Right lobe of liver (tissue), 6 donors: Measurements from ENCODE around the gene CHST15. TPM values are rescaled to one million over a fixed set of nuclear protein-coding genes. Genes with fewer than 3 reads are reported as not detected.

Experiments
- ATAC-seq, 4 donors: fragments of 200-7000 bp; cut with Tn5 transposase; one replicate each; pipeline ENCODE4 v1.9.1; 2020; ENCODE audit warnings: mild to moderate bottlenecking in 4 of 4, moderate library complexity in 4 of 4
- DNase-seq, 3 donors: peaks; one replicate each; pipeline ENCODE4 v3.0.0-alpha.2; 2020
- H3K27ac ChIP-seq, 3 donors: fragments of 200-600 bp; one replicate each; pipeline ENCODE4 v1.8.0; 2022
- H3K27me3 ChIP-seq, 2 donors: fragments of 200-600 bp; one replicate each; pipeline ENCODE4 v1.8.0; 2022
- H3K36me3 ChIP-seq, 4 donors: fragments of 200-600 bp; sonication (generic) in 1 of 4; one replicate each; pipeline versions ENCODE4 v1.5.1 to v1.8.0; 2017 to 2022; ENCODE audit warnings: control low read depth in 1 of 4
- H3K4me1 ChIP-seq, 4 donors: fragments of 200-600 bp; sonication (generic) in 1 of 4; one replicate each; pipeline versions ENCODE4 v1.5.1 to v1.8.0; 2017 to 2022; ENCODE audit warnings: control low read depth in 1 of 4
- H3K4me3 ChIP-seq, 3 donors: fragments of 200-600 bp; one replicate each; pipeline ENCODE4 v1.8.0; 2022
- H3K9me3 ChIP-seq, 4 donors: fragments of 200-600 bp; sonication (generic) in 1 of 4; one replicate each; pipeline versions ENCODE4 v1.5.1 to v1.8.0; 2017 to 2022; ENCODE audit warnings: control low read depth in 1 of 4
- CTCF ChIP-seq, 4 donors: fragments of 200-600 bp in 3 of 4; fragments of 450-650 bp in 1 of 4; IDR thresholded peaks; one replicate each; pipeline versions ENCODE4 v1.5.1 to v1.8.0; 2016 to 2022; ENCODE audit warnings: antibody characterized with exemption in 4 of 4, mild to moderate bottlenecking in 2 of 4
- POLR2A ChIP-seq: fragments of 450-650 bp; IDR thresholded peaks from one replicate; pipeline ENCODE4 v1.6.1; 2017; ENCODE audit warnings: antibody characterized with exemption, mild to moderate bottlenecking
- WGBS: methylation state at CpG from one replicate; pipeline ENCODE4 v1.1.6; 2018; ENCODE audit warnings: low coverage, low lambda C conversion rate; ENCODE audit not compliant: insufficient coverage; ENCODE audit errors: missing lambda C conversion rate; 5-methylcytosine and 5-hydroxymethylcytosine counted together
- intact Hi-C, 2 donors: fragments of 100-400 bp; cut with DNase I; formaldehyde crosslinking; loops; one replicate each; pipeline versions ENCODE4 v1.11.2 to v1.14.1; 2022
- total RNA-seq, 6 experiments: library from RNA; depleted of rRNA in 2 of 6; stranded (reverse); fragments of >200 nt in 2 of 6; fragmentation: NEBNext Ultra II Directional in 3 of 6; extraction: Animal tissue kit (Norgen Biotek cat#: 25700) in 3 of 6; gene quantifications; one replicate each; pipeline versions ENCODE4 v1.1.0 to v1.2.4, GENCODE V29; 2016 to 2023
- donor health status: DM: no; HTN: yes; CAD: no.
- donor health status: DM: no; HTN: no; CAD: no.
- donor health status: DM: no; HTN: no; CAD: no.
- donor health status: DM: no; HTN: yes; CAD: no.
- donor health status: DM: no; HTN: yes; CAD: no.

The CHST15 gene
- total RNA-seq, 6 experiments from 2014 or later = 9.2 to 25.8 (median 11.8) TPM

- Histone ChIP-seq H3K9me3 (no peaks in the 10 kb centered on the region), H3K4me1 (peaks cover 0 to 12% (median 3%) of the 10 kb centered on the region in 4 donors), H3K36me3 (no peaks in the 10 kb centered on the region), H3K27ac (no peak overlapping the region), H3K4me3 (no peak overlapping the region), H3K27me3 (no peaks in the 10 kb centered on the region)
- ATAC-seq (peak in 3 of 4 donors; percentile 15 to 46 (median 34)), DNase-seq (peak in 1 of 3 donors; percentile 47)
- intact Hi-C loops = no loop called here
- TF ChIP-seq POLR2A (no peak), CTCF (IDR thresholded peaks at IDR 0.05) (peak; percentile 25 to 30 (median 28))
- 38% methylated on average over 9 of the region's 13 CpGs for WGBS
Observed at GRCh38 chr10:124025660-124026588, 67.5 kb downstream of the CHST15 start.

DNA sequence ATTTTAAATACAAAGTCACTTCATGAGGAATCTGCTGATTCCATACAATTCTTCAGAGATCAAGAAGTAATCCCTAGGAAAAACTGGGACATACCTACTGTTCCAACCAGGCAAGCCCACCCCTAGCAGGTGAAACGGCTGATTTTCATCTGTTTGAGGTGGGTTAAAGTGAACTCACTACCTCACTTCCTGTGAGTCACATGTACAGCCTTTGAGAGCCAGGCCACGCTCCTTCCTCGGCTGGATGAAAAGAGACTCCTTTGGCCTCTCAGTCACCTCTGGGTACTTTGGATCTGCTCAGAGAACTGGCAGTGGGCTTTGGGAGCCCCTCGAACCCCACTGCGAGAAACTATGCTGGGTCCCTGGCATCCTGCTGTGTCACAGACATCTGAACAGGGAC, 68.2 kb downstream of the CHST15 start:
- Histone ChIP-seq H3K36me3 (peaks cover 0 to 4% (median 0%) of the 10 kb centered on the region in 4 donors), H3K4me1 (peaks cover 0 to 15% (median 1%) of the 10 kb centered on the region in 4 donors), H3K9me3 (no peaks in the 10 kb centered on the region), H3K27ac (no peak overlapping the region), H3K4me3 (no peak overlapping the region), H3K27me3 (no peaks in the 10 kb centered on the region)
- no peak for TF ChIP-seq CTCF (IDR thresholded peaks at IDR 0.05)
- no peak for TF ChIP-seq POLR2A
- no peak for ATAC-seq
- intact Hi-C loops = no loop called here
- no peak for DNase-seq
- WGBS = 35% methylated on average over 3 of the region's 5 CpGs

GRCh38 chr10:124022066-124022465, 71.3 kb downstream of the CHST15 start:
- WGBS = 58% methylated on average over 8 of the region's 8 CpGs
- no peaks in the 10 kb centered on the region for H3K27me3 ChIP-seq
- intact Hi-C loops = no loop called here
- peaks cover 0 to 6% (median 0%) of the 10 kb centered on the region in 4 donors for H3K36me3 ChIP-seq
- TF ChIP-seq CTCF (IDR thresholded peaks at IDR 0.05) (no peak), POLR2A (no peak)
- ATAC-seq (no peak), DNase-seq (no peak)
- H3K27ac ChIP-seq = no peak overlapping the region
- H3K4me3 ChIP-seq = no peak overlapping the region
- no peaks in the 10 kb centered on the region for H3K9me3 ChIP-seq
- peaks cover 0 to 7% (median 0%) of the 10 kb centered on the region in 4 donors for H3K4me1 ChIP-seq

- H3K27me3 ChIP-seq = no peaks in the 10 kb centered on the region
- no peak for DNase-seq
- H3K9me3 ChIP-seq = no peaks in the 10 kb centered on the region
- TF ChIP-seq CTCF (IDR thresholded peaks at IDR 0.05) (no peak), POLR2A (no peak)
- intact Hi-C loops = no loop called here
- 44% methylated on average over 8 of the region's 18 CpGs for WGBS
- no peak overlapping the region for H3K4me3 ChIP-seq
- ATAC-seq = no peak
- H3K36me3 ChIP-seq = peaks cover 0 to 6% (median 0%) of the 10 kb centered on the region in 4 donors
- peaks cover 0 to 7% (median 0%) of the 10 kb centered on the region in 4 donors for H3K4me1 ChIP-seq
- H3K27ac ChIP-seq = no peak overlapping the region
Observed at GRCh38 chr10:124020981-124021815, 72.2 kb downstream of the CHST15 start.
